Effector CD8-positive, alpha-beta T cell (primary cell): ENCODE measurements around the gene FBXW2.
A peak's percentile ranks its signal among the peaks of the same experiment; 100 is the strongest.

Experiments
- DNase-seq: peaks from one replicate; lab custom pipeline; 2025; lab: John Stamatoyannopoulos, UW

FBXW2 gene

GRCh38 chr9:120714088-120714845 is 78.9 kb downstream of the FBXW2 start, which contains the start of gene MEGF9:
MEGF9 (minus strand) TSS chr9:120714470; CDS start chr9:120714358, 112 bp downstream.
- DNase-seq = peak; percentile 92

- no peak for DNase-seq
Measured at GRCh38 chr9:120713257-120714087, 79.7 kb downstream of the FBXW2 start.

GRCh38 chr9:120712539-120713031 is 80.6 kb downstream of the FBXW2 start:
- no peak for DNase-seq

- DNase-seq = no peak
Measured at GRCh38 chr9:120711841-120712538, 81.2 kb downstream of the FBXW2 start.

GRCh38 chr9:120711354-120711753 is 81.9 kb downstream of the FBXW2 start:
- DNase-seq = no peak

GRCh38 chr9:120710110-120710981 is 82.9 kb downstream of the FBXW2 start:
- DNase-seq = no peak

- DNase-seq = no peak
Measured at GRCh38 chr9:120708526-120709224, 84.5 kb downstream of the FBXW2 start.

- DNase-seq = no peak
Measured at GRCh38 chr9:120707170-120707569, 86.0 kb downstream of the FBXW2 start.
